Ovary (tissue), 3 donors: ENCODE measurements around the gene CDSN.

Experiments used
- CTCF ChIP-seq, 3 donors: fragments of 450-650 bp in 2 of 3; fragments of 200-600 bp in 1 of 3; IDR thresholded peaks; one replicate each; pipeline versions ENCODE4 v1.5.1 to v1.8.0; 2016 to 2022; ENCODE audit warnings: antibody characterized with exemption in 3 of 3, mild to moderate bottlenecking in 1 of 3
- POLR2A ChIP-seq: fragments of 450-650 bp; IDR thresholded peaks from one replicate; pipeline ENCODE4 v1.6.1; 2017; ENCODE audit warnings: antibody characterized with exemption, mild to moderate bottlenecking, moderate library complexity
- donor health status: DM: no; HTN: no; CAD: no.

GRCh38 chr6:31135710-31136109 lies 15.5 kb upstream of the CDSN start:
- no peak for TF ChIP-seq POLR2A
- no peak for TF ChIP-seq CTCF (IDR thresholded peaks at IDR 0.05)
